ENCODE results near the gene SEMA5A.

The SEMA5A gene

DNA sequence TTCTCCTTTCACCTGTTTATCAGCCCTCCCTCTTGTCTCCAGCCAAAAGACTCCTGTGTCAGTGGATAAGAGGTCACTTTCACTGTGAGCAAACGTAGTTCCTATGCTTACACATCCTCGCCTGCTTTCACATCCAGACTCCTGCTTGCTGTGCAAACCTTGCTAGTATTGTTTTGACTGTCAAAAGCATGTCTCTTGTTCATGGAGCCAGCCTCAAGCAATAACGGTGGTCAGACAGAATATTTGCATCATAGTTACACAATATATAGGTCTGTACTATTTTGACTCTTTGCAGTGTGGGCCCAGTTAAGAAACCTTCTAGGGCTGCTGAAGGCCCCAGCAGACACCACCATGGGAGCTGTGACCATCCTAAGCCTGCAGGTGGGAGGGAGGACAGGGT lies 420.0 kb downstream of the SEMA5A start:
- H3K27ac ChIP-seq (ENCODE audit: low read depth, low read length), result no peak overlapping the region
- H2AFZ ChIP-seq (ENCODE audit: low read length, unreplicated experiment), result no peak overlapping the region
- no peaks in the 10 kb centered on the region for H3K27me3 ChIP-seq (ENCODE audit: insufficient read depth, low read length)
- H3K79me2 ChIP-seq (ENCODE audit: control insufficient read depth, insufficient read depth, low read length, unreplicated experiment), result no peaks in the 10 kb centered on the region
- H3K4me1 ChIP-seq (ENCODE audit: control insufficient read depth, insufficient read depth, low read length, unreplicated experiment), result no peaks in the 10 kb centered on the region
- H3K4me3 ChIP-seq (ENCODE audit: low read depth, low read length), result no peak overlapping the region
- no peaks in the 10 kb centered on the region for H3K36me3 ChIP-seq (ENCODE audit: insufficient read depth, low read length)

DNA sequence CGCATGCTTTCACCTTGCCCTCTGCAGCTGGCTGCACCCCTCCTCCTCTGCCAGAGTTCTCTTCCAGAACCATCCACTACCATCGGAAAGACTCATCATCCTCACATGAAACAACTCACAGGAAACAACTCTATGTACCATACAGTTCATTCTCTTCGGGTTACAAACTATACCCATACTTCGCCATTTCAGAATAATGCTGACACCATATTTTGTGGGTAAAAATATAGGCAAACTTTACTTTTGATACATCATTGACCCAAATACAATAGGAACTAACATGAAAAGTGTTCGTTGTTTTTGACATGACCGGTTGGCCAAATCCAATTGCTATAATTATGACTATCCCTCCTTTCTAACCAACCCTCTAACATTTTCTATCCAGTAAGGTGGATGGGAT lies 421.0 kb downstream of the SEMA5A start:
- no peaks in the 10 kb centered on the region for H3K36me3 ChIP-seq (ENCODE audit: insufficient read depth, low read length)
- no peaks in the 10 kb centered on the region for H3K27me3 ChIP-seq (ENCODE audit: insufficient read depth, low read length)
- no peak overlapping the region for H2AFZ ChIP-seq (ENCODE audit: low read length, unreplicated experiment)
- H3K4me3 ChIP-seq (ENCODE audit: low read depth, low read length), result no peak overlapping the region
- no peak overlapping the region for H3K27ac ChIP-seq (ENCODE audit: low read depth, low read length)
- H3K79me2 ChIP-seq (ENCODE audit: control insufficient read depth, insufficient read depth, low read length, unreplicated experiment), result no peaks in the 10 kb centered on the region
- H3K4me1 ChIP-seq (ENCODE audit: control insufficient read depth, insufficient read depth, low read length, unreplicated experiment), result no peaks in the 10 kb centered on the region

- no peak overlapping the region for H3K27ac ChIP-seq (ENCODE audit: low read depth, low read length)
- H3K36me3 ChIP-seq (ENCODE audit: insufficient read depth, low read length), result no peaks in the 10 kb centered on the region
- no peak overlapping the region for H2AFZ ChIP-seq (ENCODE audit: low read length, unreplicated experiment)
- no peaks in the 10 kb centered on the region for H3K4me1 ChIP-seq (ENCODE audit: control insufficient read depth, insufficient read depth, low read length, unreplicated experiment)
- H3K79me2 ChIP-seq (ENCODE audit: control insufficient read depth, insufficient read depth, low read length, unreplicated experiment), result no peaks in the 10 kb centered on the region
- H3K27me3 ChIP-seq (ENCODE audit: insufficient read depth, low read length), result no peaks in the 10 kb centered on the region
- no peak overlapping the region for H3K4me3 ChIP-seq (ENCODE audit: low read depth, low read length)
Observed at GRCh38 chr5:9124071-9124470, 421.8 kb downstream of the SEMA5A start.

- Histone ChIP-seq H3K27me3 (ENCODE audit: insufficient read depth, low read length) (no peaks in the 10 kb centered on the region), H3K4me1 (ENCODE audit: control insufficient read depth, insufficient read depth, low read length, unreplicated experiment) (no peaks in the 10 kb centered on the region), H3K27ac (ENCODE audit: low read depth, low read length) (no peak overlapping the region), H2AFZ (ENCODE audit: low read length, unreplicated experiment) (no peak overlapping the region), H3K4me3 (ENCODE audit: low read depth, low read length) (no peak overlapping the region), H3K36me3 (ENCODE audit: insufficient read depth, low read length) (no peaks in the 10 kb centered on the region), H3K79me2 (ENCODE audit: control insufficient read depth, insufficient read depth, low read length, unreplicated experiment) (no peaks in the 10 kb centered on the region)
Observed at GRCh38 chr5:9122528-9122927, 423.3 kb downstream of the SEMA5A start.

DNA sequence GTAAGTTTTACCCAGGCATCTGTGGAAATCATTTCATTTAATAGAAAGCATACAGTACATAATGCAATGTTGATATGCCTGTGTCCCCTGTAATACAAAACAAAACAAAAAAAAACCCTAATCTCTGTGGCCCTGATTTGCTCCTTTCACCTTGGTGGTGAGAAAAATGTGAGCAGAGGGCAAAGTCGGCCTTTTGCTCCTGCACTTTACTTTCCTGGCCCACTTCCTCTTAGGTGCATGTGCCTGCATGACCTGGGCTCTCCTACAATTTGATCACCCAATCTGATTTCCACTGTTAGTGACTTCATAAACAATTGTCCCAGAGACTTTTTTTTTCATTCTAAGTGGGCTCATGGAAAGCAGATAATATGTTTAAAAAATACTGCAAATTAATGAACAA lies 424.3 kb downstream of the SEMA5A start:
- Histone ChIP-seq H3K27ac (ENCODE audit: low read depth, low read length) (no peak overlapping the region), H2AFZ (ENCODE audit: low read length, unreplicated experiment) (no peak overlapping the region), H3K27me3 (ENCODE audit: insufficient read depth, low read length) (no peaks in the 10 kb centered on the region), H3K36me3 (ENCODE audit: insufficient read depth, low read length) (no peaks in the 10 kb centered on the region; the same call in 1 of the 2 replicates), H3K4me1 (ENCODE audit: control insufficient read depth, insufficient read depth, low read length, unreplicated experiment) (no peaks in the 10 kb centered on the region), H3K4me3 (ENCODE audit: low read depth, low read length) (no peak overlapping the region), H3K79me2 (ENCODE audit: control insufficient read depth, insufficient read depth, low read length, unreplicated experiment) (no peaks in the 10 kb centered on the region)

DNA sequence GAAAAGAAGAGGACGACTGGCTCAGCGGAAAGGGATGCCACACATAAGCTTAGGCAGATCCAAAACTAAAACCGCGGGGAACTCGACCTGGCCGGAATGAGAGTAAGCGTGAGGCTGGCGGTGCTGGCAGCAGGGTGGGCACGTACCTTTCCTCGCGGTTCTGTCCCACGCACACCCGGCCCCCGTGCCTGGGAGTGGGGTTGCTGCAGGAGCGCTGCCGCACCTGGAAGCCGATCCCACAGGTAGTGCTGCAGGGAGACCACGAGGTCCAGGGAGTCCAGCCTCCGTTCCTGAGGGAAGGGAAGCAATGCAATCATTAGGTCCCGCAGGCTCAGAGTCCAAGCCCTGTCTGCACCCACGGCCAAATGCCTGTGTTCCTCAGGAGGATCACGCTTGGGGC lies 427.0 kb downstream of the SEMA5A start:
- Histone ChIP-seq H3K27ac (ENCODE audit: low read depth, low read length) (no peak overlapping the region), H3K27me3 (ENCODE audit: insufficient read depth, low read length) (no peaks in the 10 kb centered on the region), H3K4me1 (ENCODE audit: control insufficient read depth, insufficient read depth, low read length, unreplicated experiment) (no peaks in the 10 kb centered on the region), H3K36me3 (ENCODE audit: insufficient read depth, low read length) (no peaks in the 10 kb centered on the region; the same call in 1 of the 2 replicates), H3K79me2 (ENCODE audit: control insufficient read depth, insufficient read depth, low read length, unreplicated experiment) (no peaks in the 10 kb centered on the region), H2AFZ (ENCODE audit: low read length, unreplicated experiment) (no peak overlapping the region), H3K4me3 (ENCODE audit: low read depth, low read length) (no peak overlapping the region)

GRCh38 chr5:9115093-9115492 lies 430.8 kb downstream of the SEMA5A start:
- no peak overlapping the region for H2AFZ ChIP-seq (ENCODE audit: low read length, unreplicated experiment)
- no peaks in the 10 kb centered on the region; the same call in 1 of the 2 replicates for H3K36me3 ChIP-seq (ENCODE audit: insufficient read depth, low read length)
- H3K27ac ChIP-seq (ENCODE audit: low read depth, low read length), result no peak overlapping the region
- H3K4me1 ChIP-seq (ENCODE audit: control insufficient read depth, insufficient read depth, low read length, unreplicated experiment), result no peaks in the 10 kb centered on the region
- H3K27me3 ChIP-seq (ENCODE audit: insufficient read depth, low read length), result no peaks in the 10 kb centered on the region
- H3K4me3 ChIP-seq (ENCODE audit: low read depth, low read length), result no peak overlapping the region
- no peaks in the 10 kb centered on the region for H3K79me2 ChIP-seq (ENCODE audit: control insufficient read depth, insufficient read depth, low read length, unreplicated experiment)

DNA sequence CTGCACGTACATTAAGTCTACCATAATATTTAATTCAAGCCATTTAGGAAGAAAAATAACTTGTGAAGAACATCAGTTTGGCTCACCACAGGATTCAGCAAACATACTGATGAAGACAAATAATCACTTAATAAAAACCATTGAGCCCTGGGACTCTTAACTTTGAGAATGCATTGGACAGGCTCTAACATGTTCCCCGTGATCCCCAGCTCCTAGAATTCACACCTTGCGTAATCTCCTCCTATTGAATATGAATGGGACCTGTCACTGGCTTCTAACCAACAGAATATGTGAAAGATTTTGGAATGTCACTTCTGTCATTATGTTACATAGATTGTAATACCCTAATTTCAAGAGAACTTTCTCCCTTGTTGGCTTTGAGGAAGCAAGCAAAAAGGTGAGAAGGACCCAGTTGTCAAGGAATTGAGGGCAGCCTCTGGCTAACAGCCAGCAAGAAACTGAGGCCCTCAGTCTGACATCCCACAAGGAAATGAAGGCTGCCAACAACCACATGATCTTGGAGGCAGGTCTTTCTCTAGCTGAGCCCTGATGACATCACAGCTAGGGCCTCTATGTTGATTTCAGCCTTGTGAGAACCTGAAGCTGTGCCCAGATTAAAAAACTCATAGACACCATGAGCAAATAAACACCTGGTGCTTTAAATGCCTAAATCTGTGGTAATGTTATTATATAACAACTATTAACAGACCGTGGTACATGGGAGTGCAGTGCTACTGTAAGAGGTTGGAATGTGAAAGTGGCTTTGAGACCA lies 433.2 kb downstream of the SEMA5A start:
- H3K27ac ChIP-seq (ENCODE audit: low read depth, low read length), result no peak overlapping the region
- H3K79me2 ChIP-seq (ENCODE audit: control insufficient read depth, insufficient read depth, low read length, unreplicated experiment), result no peaks in the 10 kb centered on the region
- H3K36me3 ChIP-seq (ENCODE audit: insufficient read depth, low read length), result no peaks in the 10 kb centered on the region; the same call in 1 of the 2 replicates
- no peaks in the 10 kb centered on the region for H3K27me3 ChIP-seq (ENCODE audit: insufficient read depth, low read length)
- no peak overlapping the region for H2AFZ ChIP-seq (ENCODE audit: low read length, unreplicated experiment)
- no peak overlapping the region for H3K4me3 ChIP-seq (ENCODE audit: low read depth, low read length)
- H3K4me1 ChIP-seq (ENCODE audit: control insufficient read depth, insufficient read depth, low read length, unreplicated experiment), result no peaks in the 10 kb centered on the region

DNA sequence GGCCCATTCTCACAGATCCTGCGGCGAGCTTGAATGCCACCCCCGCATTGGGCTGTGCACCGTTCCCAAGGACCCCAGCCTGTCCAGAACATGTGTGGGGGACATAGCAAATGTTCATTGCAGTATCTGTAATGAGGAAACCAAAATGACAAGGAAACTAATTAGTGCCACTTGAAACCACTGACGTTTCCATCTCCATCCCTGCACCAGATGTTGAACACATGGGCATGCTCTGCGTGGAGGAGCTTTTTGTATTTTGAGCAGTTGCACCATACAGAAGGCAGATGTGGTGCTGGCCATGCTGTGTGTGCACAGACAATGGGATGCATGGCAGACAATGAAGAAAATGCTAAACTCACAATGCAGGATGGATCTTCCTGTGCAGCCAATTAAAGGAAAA lies 437.7 kb downstream of the SEMA5A start:
- no peak overlapping the region for H3K27ac ChIP-seq (ENCODE audit: low read depth, low read length)
- no peaks in the 10 kb centered on the region for H3K79me2 ChIP-seq (ENCODE audit: control insufficient read depth, insufficient read depth, low read length, unreplicated experiment)
- H2AFZ ChIP-seq (ENCODE audit: low read length, unreplicated experiment), result no peak overlapping the region
- no peaks in the 10 kb centered on the region for H3K4me1 ChIP-seq (ENCODE audit: control insufficient read depth, insufficient read depth, low read length, unreplicated experiment)
- no peaks in the 10 kb centered on the region for H3K36me3 ChIP-seq (ENCODE audit: insufficient read depth, low read length)
- no peaks in the 10 kb centered on the region for H3K27me3 ChIP-seq (ENCODE audit: insufficient read depth, low read length)
- H3K4me3 ChIP-seq (ENCODE audit: low read depth, low read length), result no peak overlapping the region

GRCh38 chr5:9105851-9106250 lies 440.0 kb downstream of the SEMA5A start:
- no peaks in the 10 kb centered on the region for H3K27me3 ChIP-seq (ENCODE audit: insufficient read depth, low read length)
- no peak overlapping the region for H3K4me3 ChIP-seq (ENCODE audit: low read depth, low read length)
- no peak overlapping the region for H3K27ac ChIP-seq (ENCODE audit: low read depth, low read length)
- no peaks in the 10 kb centered on the region for H3K79me2 ChIP-seq (ENCODE audit: control insufficient read depth, insufficient read depth, low read length, unreplicated experiment)
- H3K4me1 ChIP-seq (ENCODE audit: control insufficient read depth, insufficient read depth, low read length, unreplicated experiment), result no peaks in the 10 kb centered on the region
- H2AFZ ChIP-seq (ENCODE audit: low read length, unreplicated experiment), result no peak overlapping the region
- no peaks in the 10 kb centered on the region for H3K36me3 ChIP-seq (ENCODE audit: insufficient read depth, low read length)

DNA sequence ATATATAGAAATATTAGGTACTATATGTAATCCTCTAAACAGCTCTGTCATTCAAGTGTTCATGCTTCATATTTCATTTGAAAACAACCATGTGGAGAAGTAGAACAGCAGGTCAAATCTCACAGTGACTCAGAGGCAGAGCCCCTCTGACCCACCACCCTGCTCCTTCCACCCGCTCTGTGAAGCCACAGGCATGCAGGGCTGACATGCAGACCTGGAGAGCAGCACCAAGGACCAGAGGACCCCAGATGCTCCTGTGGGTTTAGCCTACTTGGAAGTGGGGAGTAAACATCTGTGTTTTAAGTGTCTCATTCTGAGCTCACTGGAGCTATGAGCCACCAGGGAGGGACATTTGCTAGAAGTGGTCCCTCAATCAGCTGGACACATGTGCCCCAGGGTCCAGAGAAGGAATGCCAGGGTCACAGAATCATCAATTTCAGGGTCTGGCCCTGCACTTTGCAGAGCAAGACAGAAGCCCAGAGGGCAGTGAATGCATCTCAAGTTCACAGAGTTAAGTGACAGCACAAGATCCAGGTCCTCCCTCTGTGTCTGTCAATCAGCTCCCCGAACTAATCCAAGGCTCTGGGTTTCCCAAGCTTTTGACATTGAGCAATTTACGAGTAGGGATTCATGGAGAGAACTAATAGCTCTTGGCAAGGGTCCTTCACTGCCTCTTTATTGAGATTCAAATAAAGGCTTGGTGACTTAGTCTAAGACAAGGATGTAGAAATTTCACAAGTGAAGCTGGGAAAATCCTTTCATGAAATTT lies 441.1 kb downstream of the SEMA5A start:
- no peaks in the 10 kb centered on the region for H3K79me2 ChIP-seq (ENCODE audit: control insufficient read depth, insufficient read depth, low read length, unreplicated experiment)
- H3K27me3 ChIP-seq (ENCODE audit: insufficient read depth, low read length), result no peaks in the 10 kb centered on the region
- no peak overlapping the region for H2AFZ ChIP-seq (ENCODE audit: low read length, unreplicated experiment)
- H3K4me1 ChIP-seq (ENCODE audit: control insufficient read depth, insufficient read depth, low read length, unreplicated experiment), result no peaks in the 10 kb centered on the region
- H3K36me3 ChIP-seq (ENCODE audit: insufficient read depth, low read length), result no peaks in the 10 kb centered on the region
- H3K27ac ChIP-seq (ENCODE audit: low read depth, low read length), result no peak overlapping the region
- no peak overlapping the region for H3K4me3 ChIP-seq (ENCODE audit: low read depth, low read length)
